ENCODE measurements around the gene AGXT.

The AGXT gene

DNA sequence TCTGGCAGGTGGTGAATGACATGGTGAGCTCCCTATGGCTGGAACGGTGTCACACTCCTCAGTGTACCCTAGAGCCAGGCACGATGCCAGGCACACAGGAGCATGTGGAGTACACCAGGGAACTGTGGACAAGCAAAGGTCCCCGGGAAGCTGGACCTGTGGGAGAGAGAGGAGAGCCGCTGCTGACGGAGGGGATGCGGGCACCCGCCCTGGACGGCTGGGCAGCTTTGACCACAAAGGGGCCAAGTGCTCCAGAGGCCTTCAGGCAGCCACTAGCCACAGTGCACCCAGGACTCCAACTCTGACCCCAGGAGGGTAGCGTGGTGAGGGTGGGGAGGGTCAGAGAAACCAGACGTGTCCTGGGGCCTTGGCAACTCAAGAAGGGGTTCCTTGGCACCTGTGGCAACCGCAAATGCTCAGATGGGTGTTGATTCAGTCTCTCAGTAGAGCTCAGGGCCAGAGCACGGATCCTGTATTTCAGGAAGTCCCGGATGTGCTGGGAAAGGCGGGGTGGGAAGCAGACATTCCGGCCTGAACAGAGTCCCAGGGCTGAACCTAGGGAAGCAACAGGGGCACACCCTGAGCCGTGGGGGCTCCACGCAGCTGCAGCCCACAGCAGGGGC is 29.6 kb downstream of the AGXT start:
- no peak overlapping the region for H3K4me3 ChIP-seq (ENCODE audit: low read depth, low read length)
- TF ChIP-seq CTCF (IDR thresholded peaks at IDR 0.05; ENCODE audit: low read depth, low read length), result no peak

- no peak for TF ChIP-seq CTCF (IDR thresholded peaks at IDR 0.05; ENCODE audit: low read depth, low read length)
- no peak overlapping the region for H3K4me3 ChIP-seq (ENCODE audit: low read depth, low read length)
Measured at GRCh38 chr2:240898731-240899467, 30.3 kb downstream of the AGXT start.

- no peak for TF ChIP-seq CTCF (IDR thresholded peaks at IDR 0.05; ENCODE audit: low read depth, low read length)
- H3K4me3 ChIP-seq (ENCODE audit: low read depth, low read length), result no peak overlapping the region
Measured at GRCh38 chr2:240899468-240899865, 30.8 kb downstream of the AGXT start.

GRCh38 chr2:240900141-240900860 is 31.7 kb downstream of the AGXT start:
- TF ChIP-seq CTCF (IDR thresholded peaks at IDR 0.05; ENCODE audit: low read depth, low read length), result no peak
- no peak overlapping the region for H3K4me3 ChIP-seq (ENCODE audit: low read depth, low read length)

DNA sequence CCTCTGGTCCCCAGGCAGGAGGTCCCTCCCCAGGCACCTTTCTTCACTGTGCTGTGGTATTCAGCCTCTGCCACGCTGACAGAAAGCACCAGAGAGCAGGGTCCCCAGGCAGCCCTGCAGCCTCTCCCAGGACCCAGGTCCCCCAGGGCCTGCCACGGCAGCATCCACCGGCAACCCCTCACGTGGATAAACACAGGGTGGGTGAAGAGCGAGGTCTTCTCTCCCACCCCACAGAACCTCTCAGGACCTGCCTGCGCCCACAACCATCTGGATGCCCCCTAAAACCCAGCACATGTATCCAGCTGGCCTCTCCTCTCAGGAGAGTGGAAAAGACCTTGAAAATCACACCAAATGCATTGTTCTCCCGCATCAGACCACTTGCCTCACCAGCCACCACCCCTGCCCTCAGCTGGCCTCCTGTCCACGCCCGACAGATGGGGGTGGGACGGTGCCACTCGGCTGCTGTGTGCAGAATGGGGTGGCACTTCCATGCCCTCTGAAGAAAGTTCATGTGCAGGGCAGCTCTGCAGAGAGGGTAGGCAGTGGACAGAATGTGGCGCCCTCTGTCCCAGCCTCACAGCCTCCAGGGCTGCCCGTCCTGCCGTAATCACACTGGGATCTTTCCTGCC is 33.5 kb downstream of the AGXT start:
- no peak for TF ChIP-seq CTCF (IDR thresholded peaks at IDR 0.05; ENCODE audit: low read depth, low read length)
- no peak overlapping the region for H3K4me3 ChIP-seq (ENCODE audit: low read depth, low read length)

DNA sequence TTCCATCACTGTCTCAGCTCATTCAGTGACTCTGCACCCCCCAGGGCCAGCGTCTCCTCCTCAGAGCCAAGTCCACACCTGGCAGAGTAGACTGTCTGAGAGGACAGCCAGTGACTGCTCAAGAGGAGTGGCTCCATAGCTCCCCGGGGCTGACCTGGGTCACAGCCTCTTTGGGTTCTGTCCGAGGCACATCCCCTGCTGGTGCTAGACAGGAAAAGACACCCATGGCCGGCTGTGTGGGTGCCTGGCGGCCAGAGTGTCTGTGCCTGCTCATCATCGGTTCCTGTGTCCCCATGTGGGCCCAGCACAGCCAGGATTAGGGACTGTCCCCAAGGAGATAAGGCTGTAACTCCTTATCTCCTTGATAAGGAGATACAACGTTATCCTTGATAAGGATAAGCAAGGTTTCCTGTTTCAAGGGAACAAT is 34.0 kb downstream of the AGXT start:
- no peak for TF ChIP-seq CTCF (IDR thresholded peaks at IDR 0.05; ENCODE audit: low read depth, low read length)
- no peak overlapping the region for H3K4me3 ChIP-seq (ENCODE audit: low read depth, low read length)
